ENCODE measurements around the gene PRDM5. TPM values are rescaled to one million over a fixed set of nuclear protein-coding genes. Genes with fewer than 3 reads are reported as not detected.

PRDM5 gene
- polyA plus RNA-seq, 1 donor (not counting 4 experiments of a cell fraction or from before 2014, with no cell fraction given): 3.6 TPM

- TF ChIP-seq EZH2 (IDR thresholded peaks at IDR 0.05; ENCODE audit: low read length) (no peak), CTCF (optimal IDR thresholded peaks at IDR 0.05 in 1 of 3, IDR thresholded peaks at IDR 0.05 in 1 of 3, conservative IDR thresholded peaks at IDR 0.05 in 1 of 3; ENCODE audit: extremely low read depth in 1 of 3, insufficient read depth in 2 of 3, low read length in 3 of 3) (no peak)
- dilution Hi-C loops (cut with MboI; ENCODE audit: extremely low pct_ligation_motif_present, low sequenced_read_pairs): no loop called here
Observed at GRCh38 chr4:120895554-120895953, 27.0 kb downstream of the PRDM5 start.

DNA sequence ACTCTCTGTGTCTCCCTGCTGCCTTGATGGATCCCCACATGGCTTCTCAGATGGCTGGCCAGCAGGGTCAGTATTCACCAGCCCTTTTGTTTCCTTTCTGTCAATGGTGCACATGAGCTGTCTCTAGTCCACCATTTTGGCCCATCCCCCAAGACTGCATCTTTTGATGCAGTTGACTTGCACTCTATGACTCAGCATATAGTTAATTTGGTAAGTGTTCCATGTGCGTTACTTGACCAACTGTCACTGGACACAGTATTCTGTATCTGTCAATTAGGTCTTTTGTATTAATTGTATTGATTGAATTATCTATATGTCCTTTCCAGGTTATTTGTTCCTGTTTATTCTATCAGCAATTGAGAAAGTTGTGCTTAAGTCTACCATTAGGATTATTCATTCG, 29.2 kb downstream of the PRDM5 start:
- Histone ChIP-seq H3K4me2 (ENCODE audit: control insufficient read depth, extremely low read depth, insufficient read depth, low read depth, low read length) (no peak overlapping the region), H3K4me1 (ENCODE audit: control insufficient read depth, extremely low read depth, insufficient read depth, low read length) (no peaks in the 10 kb centered on the region), H3K27ac (ENCODE audit: control insufficient read depth, insufficient read depth, low read length) (no peak overlapping the region), H3K9me1 (ENCODE audit: control insufficient read depth, extremely low read depth, insufficient read depth, low read length) (no peaks in the 10 kb centered on the region), H3K9ac (ENCODE audit: control insufficient read depth, extremely low read depth, insufficient read depth, low read length) (no peak overlapping the region), H2AFZ (ENCODE audit: control insufficient read depth, low read length) (no peak overlapping the region), H3K36me3 (ENCODE audit: control insufficient read depth in 2 of 2, extremely low read depth in 1 of 2, insufficient read depth in 2 of 2, low read length in 2 of 2) (no peaks in the 10 kb centered on the region), H3K27me3 (ENCODE audit: control insufficient read depth, extremely low read depth, insufficient read depth, low read length) (no peaks in the 10 kb centered on the region), H3K9me3 (ENCODE audit: control insufficient read depth, low read depth, low read length) (no peaks in the 10 kb centered on the region), H3K4me3 (ENCODE audit: control insufficient read depth in 2 of 3, extremely low read depth in 1 of 3, insufficient read depth in 2 of 3, low read depth in 1 of 3, low read length in 3 of 3) (no peak overlapping the region), H4K20me1 (ENCODE audit: control insufficient read depth, extremely low read depth, insufficient read depth, low read length) (no peaks in the 10 kb centered on the region), H3K79me2 (ENCODE audit: control insufficient read depth, insufficient read depth, low read length) (no peaks in the 10 kb centered on the region)
- TF ChIP-seq EZH2 (IDR thresholded peaks at IDR 0.05; ENCODE audit: low read length) (no peak), CTCF (optimal IDR thresholded peaks at IDR 0.05 in 1 of 3, IDR thresholded peaks at IDR 0.05 in 1 of 3, conservative IDR thresholded peaks at IDR 0.05 in 1 of 3; ENCODE audit: extremely low read depth in 1 of 3, insufficient read depth in 2 of 3, low read length in 3 of 3) (no peak)
- FAIRE-seq (no peak), DNase-seq (ENCODE audit: low read depth, low spot score) (no peak)
- dilution Hi-C loops (cut with MboI; ENCODE audit: extremely low pct_ligation_motif_present, low sequenced_read_pairs): no loop called here

More at GRCh38 chr4:120895554-120895953, 27.0 kb downstream of the PRDM5 start:
- H3K9ac ChIP-seq (ENCODE audit: control insufficient read depth, extremely low read depth, insufficient read depth, low read length): no peak overlapping the region
- no peaks in the 10 kb centered on the region for H3K36me3 ChIP-seq (ENCODE audit: control insufficient read depth in 2 of 2, extremely low read depth in 1 of 2, insufficient read depth in 2 of 2, low read length in 2 of 2)
- no peak overlapping the region for H3K4me2 ChIP-seq (ENCODE audit: control insufficient read depth, extremely low read depth, insufficient read depth, low read depth, low read length)
- DNase-seq (ENCODE audit: low read depth, low spot score) (no peak), FAIRE-seq (no peak)
- no peak overlapping the region for H2AFZ ChIP-seq (ENCODE audit: control insufficient read depth, low read length)
- H3K27ac ChIP-seq (ENCODE audit: control insufficient read depth, insufficient read depth, low read length): no peak overlapping the region
- no peaks in the 10 kb centered on the region for H3K27me3 ChIP-seq (ENCODE audit: control insufficient read depth, extremely low read depth, insufficient read depth, low read length)
- no peaks in the 10 kb centered on the region for H3K9me3 ChIP-seq (ENCODE audit: control insufficient read depth, low read depth, low read length)
- no peak overlapping the region for H3K4me3 ChIP-seq (ENCODE audit: control insufficient read depth in 2 of 3, extremely low read depth in 1 of 3, insufficient read depth in 2 of 3, low read depth in 1 of 3, low read length in 3 of 3)
- H4K20me1 ChIP-seq (ENCODE audit: control insufficient read depth, extremely low read depth, insufficient read depth, low read length): no peaks in the 10 kb centered on the region
- H3K4me1 ChIP-seq (ENCODE audit: control insufficient read depth, extremely low read depth, insufficient read depth, low read length): no peaks in the 10 kb centered on the region
- no peaks in the 10 kb centered on the region for H3K79me2 ChIP-seq (ENCODE audit: control insufficient read depth, insufficient read depth, low read length)
- H3K9me1 ChIP-seq (ENCODE audit: control insufficient read depth, extremely low read depth, insufficient read depth, low read length): no peaks in the 10 kb centered on the region

All from keratinocyte (primary cell).